Raji (cell line): ENCODE measurements around the gene CYTH2.

Experiments used
- POLR2A ChIP-seq: IDR thresholded peaks from 2 replicates; pipeline ENCODE4 v1.6.1; 2011; ENCODE audit warnings: low read depth, low read length, control low read depth; ENCODE audit not compliant: insufficient read depth

CYTH2 gene

DNA sequence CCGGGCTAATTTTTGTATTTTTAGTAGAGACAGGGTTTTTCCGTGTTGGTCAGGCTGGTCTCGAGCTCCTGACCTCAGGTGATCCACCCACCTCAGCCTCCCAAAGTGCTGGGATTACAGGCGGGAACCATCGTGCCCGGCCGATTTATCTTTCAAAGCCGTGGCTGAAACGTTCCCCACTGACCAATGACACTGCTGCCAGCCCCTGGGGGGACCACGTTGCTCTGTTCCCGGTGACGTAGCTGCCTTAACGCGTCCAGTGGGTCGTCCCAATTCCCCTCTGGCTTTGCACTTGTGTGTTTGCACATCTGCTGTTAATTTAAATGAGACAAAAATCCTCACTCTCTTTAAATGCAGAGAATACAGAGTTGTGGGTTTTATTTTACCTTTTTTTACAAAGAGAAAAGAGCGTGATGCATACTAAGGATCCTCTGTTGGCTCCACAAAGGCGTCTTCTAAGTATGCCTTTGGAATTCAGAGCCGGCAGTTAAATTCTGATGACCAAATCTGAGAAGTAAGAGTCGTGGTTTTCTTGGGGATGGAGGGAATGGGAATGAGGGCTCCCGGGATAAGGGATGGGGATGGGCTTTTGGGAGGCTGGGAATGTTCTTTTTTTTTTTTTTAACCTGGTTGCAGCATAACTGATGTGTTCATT, 61.0 kb downstream of the CYTH2 start:
- TF ChIP-seq POLR2A, result no peak

DNA sequence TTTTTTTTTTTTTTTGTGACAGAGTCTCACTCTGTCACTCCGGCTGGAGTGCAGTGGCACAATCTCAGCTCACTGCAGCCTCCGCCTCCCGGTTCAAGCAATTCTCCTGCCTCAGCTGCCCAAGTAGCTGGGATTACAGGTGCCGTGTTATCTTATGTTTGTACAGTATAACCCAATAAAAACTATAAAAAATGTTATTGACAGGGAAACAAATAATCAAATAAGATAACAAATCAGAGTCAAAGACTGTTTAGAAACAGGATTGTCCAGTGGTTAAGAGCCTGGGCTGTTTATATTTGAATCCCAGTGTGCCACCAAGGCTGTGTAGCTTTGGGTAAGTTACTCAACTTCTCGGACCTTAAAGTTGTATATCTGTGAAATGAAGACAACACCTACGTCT, 61.6 kb downstream of the CYTH2 start:
- TF ChIP-seq POLR2A, result no peak
